Peyer's patch (tissue), 4 donors: ENCODE measurements around the gene VSIG1.

Experiments
- POLR2A ChIP-seq, 2 donors: fragments of 450-650 bp; IDR thresholded peaks; one replicate each; pipeline ENCODE4 v1.5.1; 2017; ENCODE audit warnings: antibody characterized with exemption in 2 of 2, mild to moderate bottlenecking in 2 of 2, moderate library complexity in 2 of 2
- TF ChIP-seq, protein P1 (sequence below), 6 experiments: fragments of 450-650 bp in 4 of 6; fragments of 200-600 bp in 2 of 6; sonication (generic) in 1 of 6; IDR thresholded peaks; one replicate each; pipeline ENCODE4 v1.5.1; 2017 to 2019; ENCODE audit warnings: antibody characterized with exemption in 6 of 6, mild to moderate bottlenecking in 3 of 6, moderate library complexity in 1 of 6

DNA sequence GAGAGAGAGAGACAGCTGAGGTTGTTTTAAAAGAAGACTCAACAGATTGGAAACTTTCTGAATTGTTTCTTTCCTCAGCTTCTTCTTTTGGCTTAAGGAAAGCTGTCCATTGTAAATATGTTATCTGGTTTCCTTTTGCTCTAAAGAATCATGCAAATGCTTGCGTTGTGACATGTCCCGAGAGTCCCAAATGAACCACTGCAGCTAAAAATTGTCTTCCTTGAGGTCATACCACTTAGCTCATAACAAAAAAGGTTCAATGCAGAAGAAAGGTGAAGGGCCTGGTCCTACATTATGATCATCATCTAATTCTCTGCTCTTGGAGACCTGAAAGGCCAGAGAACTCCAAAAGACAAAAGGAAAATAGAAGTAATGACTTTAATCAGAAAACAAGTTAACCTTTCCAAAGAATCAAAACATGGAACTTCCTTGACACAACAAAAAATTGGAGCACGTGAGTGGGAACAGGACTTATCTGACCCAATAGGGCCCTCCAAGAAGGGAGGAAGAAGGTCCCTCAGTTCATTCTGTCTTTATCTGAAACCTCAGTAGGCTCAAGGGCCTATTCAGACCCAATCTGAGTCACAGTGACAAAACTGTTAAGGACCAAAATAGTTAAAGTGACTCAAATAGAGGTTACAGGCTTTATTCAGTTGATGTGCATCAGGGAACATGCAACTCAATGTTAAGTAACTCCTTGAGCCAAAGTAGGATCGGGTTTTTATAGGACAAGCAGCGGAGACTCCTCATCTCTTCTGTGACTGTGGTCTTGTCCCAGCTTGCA lies 14.7 kb upstream of the VSIG1 start:
- no peak for TF ChIP-seq POLR2A (IDR thresholded peaks at IDR 0.05)
- TF ChIP-seq, protein P1, sequence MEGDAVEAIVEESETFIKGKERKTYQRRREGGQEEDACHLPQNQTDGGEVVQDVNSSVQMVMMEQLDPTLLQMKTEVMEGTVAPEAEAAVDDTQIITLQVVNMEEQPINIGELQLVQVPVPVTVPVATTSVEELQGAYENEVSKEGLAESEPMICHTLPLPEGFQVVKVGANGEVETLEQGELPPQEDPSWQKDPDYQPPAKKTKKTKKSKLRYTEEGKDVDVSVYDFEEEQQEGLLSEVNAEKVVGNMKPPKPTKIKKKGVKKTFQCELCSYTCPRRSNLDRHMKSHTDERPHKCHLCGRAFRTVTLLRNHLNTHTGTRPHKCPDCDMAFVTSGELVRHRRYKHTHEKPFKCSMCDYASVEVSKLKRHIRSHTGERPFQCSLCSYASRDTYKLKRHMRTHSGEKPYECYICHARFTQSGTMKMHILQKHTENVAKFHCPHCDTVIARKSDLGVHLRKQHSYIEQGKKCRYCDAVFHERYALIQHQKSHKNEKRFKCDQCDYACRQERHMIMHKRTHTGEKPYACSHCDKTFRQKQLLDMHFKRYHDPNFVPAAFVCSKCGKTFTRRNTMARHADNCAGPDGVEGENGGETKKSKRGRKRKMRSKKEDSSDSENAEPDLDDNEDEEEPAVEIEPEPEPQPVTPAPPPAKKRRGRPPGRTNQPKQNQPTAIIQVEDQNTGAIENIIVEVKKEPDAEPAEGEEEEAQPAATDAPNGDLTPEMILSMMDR (IDR thresholded peaks at IDR 0.05): no peak
